Lower leg skin (tissue), 4 donors: ENCODE measurements around the gene GDF7. TPM values are rescaled to one million over a fixed set of nuclear protein-coding genes. Genes with fewer than 3 reads are reported as not detected.

Source experiments
- DNase-seq, 2 donors: peaks; one replicate each; pipeline ENCODE4 v3.0.0-alpha.2; 2019; ENCODE audit warnings: low spot score in 2 of 2
- H3K4me3 ChIP-seq: fragments of 200-600 bp; sonication (generic); 2 replicates; pipeline ENCODE4 v1.5.1; 2017; ENCODE audit warnings: mild to moderate bottlenecking, low read depth; ENCODE audit not compliant: poor library complexity, severe bottlenecking
- POLR2A ChIP-seq, 2 donors: fragments of 450-650 bp; IDR thresholded peaks; one replicate each; pipeline ENCODE4 v1.6.1; 2016 to 2017; ENCODE audit warnings: antibody characterized with exemption in 2 of 2, mild to moderate bottlenecking in 1 of 2, moderate library complexity in 1 of 2
- WGBS, 2 donors: methylation state at CpG; one replicate each; pipeline ENCODE4 v1.1.5; 2018; 5-methylcytosine and 5-hydroxymethylcytosine counted together
- intact Hi-C: fragments of 100-400 bp; cut with DNase I; formaldehyde crosslinking; loops from one replicate; pipeline ENCODE4 v1.15.0; 2023; ENCODE audit warnings: low total_unique reads
- total RNA-seq, 4 donors: library from RNA; depleted of rRNA; stranded (reverse); fragments of >200 nt; gene quantifications; one replicate each; pipeline ENCODE4 v1.1.0, GENCODE V29; 2016
- TF ChIP-seq, protein P1 (sequence below), 3 donors: fragments of 450-650 bp; IDR thresholded peaks; one replicate each; pipeline ENCODE4 v1.5.1; 2016; ENCODE audit warnings: antibody characterized with exemption in 3 of 3, mild to moderate bottlenecking in 3 of 3, moderate library complexity in 2 of 3

Gene GDF7
- total RNA-seq, 4 donors from 2014 or later: 0.80 to 3.7 (median 2.4) TPM

DNA sequence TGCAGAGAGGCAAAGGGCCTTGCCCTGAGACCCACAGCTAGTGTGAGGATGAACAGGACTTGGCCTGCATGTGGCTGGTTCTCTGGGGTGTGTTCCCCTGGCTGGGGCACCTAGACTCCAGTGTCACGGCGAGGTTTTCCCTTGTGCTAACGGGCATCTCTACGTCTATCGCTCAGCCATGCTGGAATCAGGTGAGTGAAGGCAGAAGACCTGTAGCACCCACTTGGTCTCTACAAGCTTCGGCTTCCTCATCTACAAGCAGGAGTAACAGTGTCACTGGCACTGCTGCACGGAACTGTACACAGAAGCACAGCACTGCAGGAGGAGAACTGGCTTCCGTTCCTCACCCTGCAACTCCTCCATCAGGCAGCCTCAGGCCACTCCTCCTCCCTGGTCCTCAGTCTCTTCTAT is 46.7 kb upstream of the GDF7 start:
- intact Hi-C loops: no loop called here
- WGBS, 2 donors: 78 to 86% methylated on average over 8 of the region's 8 CpGs
- peak in 1 of 2 donors; percentile 70 for DNase-seq
- H3K4me3 ChIP-seq: no peak overlapping the region
- TF ChIP-seq POLR2A (IDR thresholded peaks at IDR 0.05): no peak
- TF ChIP-seq, protein P1, sequence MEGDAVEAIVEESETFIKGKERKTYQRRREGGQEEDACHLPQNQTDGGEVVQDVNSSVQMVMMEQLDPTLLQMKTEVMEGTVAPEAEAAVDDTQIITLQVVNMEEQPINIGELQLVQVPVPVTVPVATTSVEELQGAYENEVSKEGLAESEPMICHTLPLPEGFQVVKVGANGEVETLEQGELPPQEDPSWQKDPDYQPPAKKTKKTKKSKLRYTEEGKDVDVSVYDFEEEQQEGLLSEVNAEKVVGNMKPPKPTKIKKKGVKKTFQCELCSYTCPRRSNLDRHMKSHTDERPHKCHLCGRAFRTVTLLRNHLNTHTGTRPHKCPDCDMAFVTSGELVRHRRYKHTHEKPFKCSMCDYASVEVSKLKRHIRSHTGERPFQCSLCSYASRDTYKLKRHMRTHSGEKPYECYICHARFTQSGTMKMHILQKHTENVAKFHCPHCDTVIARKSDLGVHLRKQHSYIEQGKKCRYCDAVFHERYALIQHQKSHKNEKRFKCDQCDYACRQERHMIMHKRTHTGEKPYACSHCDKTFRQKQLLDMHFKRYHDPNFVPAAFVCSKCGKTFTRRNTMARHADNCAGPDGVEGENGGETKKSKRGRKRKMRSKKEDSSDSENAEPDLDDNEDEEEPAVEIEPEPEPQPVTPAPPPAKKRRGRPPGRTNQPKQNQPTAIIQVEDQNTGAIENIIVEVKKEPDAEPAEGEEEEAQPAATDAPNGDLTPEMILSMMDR (IDR thresholded peaks at IDR 0.05): no peak

DNA sequence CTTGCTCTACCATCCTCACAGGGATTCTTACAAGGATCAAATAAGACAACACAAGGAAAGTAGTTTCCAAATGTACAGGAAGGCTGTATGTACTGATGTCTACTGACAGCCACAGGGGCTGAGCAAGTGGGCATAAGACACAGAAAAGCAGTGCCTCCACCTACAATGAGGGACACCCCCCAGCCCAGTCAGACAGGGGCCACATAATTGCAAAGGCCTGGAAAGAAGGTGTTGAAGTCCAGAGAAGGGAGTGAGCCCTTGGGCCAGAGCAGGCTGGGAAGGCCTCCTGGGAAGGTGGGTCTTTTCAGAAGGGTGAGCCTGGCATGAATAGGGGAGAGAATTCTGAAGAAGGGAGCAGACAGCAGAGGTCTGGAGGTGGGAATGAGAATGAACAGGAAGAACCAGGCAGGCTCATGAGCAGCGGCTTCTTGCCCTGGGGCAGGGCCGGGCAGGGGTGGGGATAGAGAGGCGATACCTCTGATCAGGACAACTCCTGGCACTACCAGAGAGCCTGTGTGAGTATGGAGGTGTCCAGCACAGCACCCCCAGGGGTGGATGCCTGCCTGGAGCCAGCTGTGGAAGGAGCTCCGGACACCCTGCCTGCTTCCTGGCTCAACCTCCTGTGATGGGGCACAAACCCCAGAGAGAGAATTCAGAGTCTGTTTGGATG is 46.1 kb upstream of the GDF7 start:
- peak in 1 of 2 donors; percentile 80 for DNase-seq
- TF ChIP-seq, protein P1 (IDR thresholded peaks at IDR 0.05): no peak
- no peak for TF ChIP-seq POLR2A (IDR thresholded peaks at IDR 0.05)
- H3K4me3 ChIP-seq: no peak overlapping the region
- intact Hi-C loops: no loop called here
- 34 to 44% methylated on average over 4 of the region's 4 CpGs for WGBS, 2 donors

DNA sequence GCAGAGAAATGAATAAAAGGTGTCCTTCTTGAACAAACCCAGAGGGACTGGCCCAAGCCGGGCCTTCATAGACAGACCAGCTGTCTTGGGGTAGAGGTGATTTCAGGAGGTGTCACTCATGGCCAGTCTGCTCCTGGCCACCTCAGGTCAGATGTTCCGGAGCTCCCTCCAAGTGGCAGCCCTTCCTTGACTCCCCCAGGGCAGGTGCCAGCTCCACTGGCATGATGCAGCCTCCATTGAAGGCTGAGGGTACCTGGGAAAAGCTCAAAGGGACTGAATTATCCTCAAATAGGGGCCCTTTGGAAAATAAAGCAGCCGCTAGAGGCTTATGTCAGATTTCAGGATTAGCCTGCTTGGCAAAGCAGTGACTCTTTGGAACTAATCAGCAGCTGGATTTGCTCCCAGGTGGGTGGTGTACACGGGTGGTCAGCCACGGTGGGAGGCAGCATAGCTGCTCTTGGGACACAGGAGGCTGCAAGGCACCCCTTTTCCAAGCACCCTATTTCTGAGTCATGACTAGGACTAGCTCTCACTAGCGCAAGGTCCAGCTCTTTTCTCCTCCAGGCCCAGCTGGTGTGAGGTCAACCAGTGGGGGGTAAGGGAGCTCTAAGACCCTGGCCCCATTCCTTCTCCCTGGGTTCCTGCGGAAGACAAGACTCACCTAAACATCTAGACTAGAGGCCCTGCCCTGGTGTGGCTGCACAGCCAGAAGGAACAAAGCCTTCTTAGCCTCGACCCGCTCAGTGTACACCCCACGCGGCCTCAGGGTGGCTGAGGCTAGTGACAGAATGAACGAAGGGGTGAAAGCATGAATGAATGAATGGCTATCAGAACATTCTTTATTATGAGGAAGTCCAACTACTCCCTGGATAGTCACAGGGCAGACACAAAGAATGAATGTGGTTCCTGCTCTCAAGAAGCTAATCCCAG is 45.3 kb upstream of the GDF7 start:
- DNase-seq: peak in 1 of 2 donors; percentile 63
- intact Hi-C loops: no loop called here
- TF ChIP-seq, protein P1 (IDR thresholded peaks at IDR 0.05): no peak
- no peak for TF ChIP-seq POLR2A (IDR thresholded peaks at IDR 0.05)
- WGBS, 2 donors: 75 to 79% methylated on average over 12 of the region's 12 CpGs
- H3K4me3 ChIP-seq: no peak overlapping the region

DNA sequence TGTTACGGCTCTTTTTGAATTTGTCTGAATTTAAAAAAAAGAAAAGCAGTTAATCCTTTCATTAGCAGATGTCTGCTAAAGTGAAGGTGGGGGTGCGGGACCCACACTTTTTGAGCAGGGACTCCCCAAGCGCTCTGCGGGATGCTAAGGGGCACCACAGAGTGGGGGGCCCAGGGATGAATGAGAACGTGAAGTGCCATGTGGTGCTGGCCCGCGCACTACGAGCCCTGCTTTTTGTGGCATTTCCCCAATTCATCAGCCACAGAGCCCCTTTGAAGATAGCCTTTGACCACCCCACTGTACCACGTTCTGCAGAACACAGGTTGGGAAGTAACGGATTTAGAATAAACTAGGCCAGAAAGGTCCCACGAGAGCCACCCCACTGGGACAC is 44.7 kb upstream of the GDF7 start:
- H3K4me3 ChIP-seq: no peak overlapping the region
- peak in 1 of 2 donors; percentile 84 for DNase-seq
- TF ChIP-seq POLR2A (IDR thresholded peaks at IDR 0.05): no peak
- TF ChIP-seq, protein P1 (IDR thresholded peaks at IDR 0.05): no peak
- intact Hi-C loops: no loop called here
- WGBS, 2 donors: 90 to 94% methylated on average over 11 of the region's 11 CpGs

- TF ChIP-seq POLR2A (IDR thresholded peaks at IDR 0.05): no peak
- TF ChIP-seq, protein P1 (IDR thresholded peaks at IDR 0.05): no peak
- intact Hi-C loops: no loop called here
- H3K4me3 ChIP-seq: no peak overlapping the region
- DNase-seq: peak in 1 of 2 donors; percentile 82
- 65 to 80% methylated on average over 10 of the region's 10 CpGs for WGBS, 2 donors
Measured at GRCh38 chr2:20622731-20623130, 44.2 kb upstream of the GDF7 start.
